ENCODE data around the gene EIF5AL1. TPM values are rescaled to one million over a fixed set of nuclear protein-coding genes. Genes with fewer than 3 reads are reported as not detected.
"Not testable (repeated sequence)": the region's sequence is repeated elsewhere in the genome, so short reads cannot be mapped to it uniquely, and the experiment has no call there.

Gene EIF5AL1
- total RNA-seq, 1 donor from 2014 or later = not detected

GRCh38 chr10:79523157-79523853 is 11.0 kb downstream of the EIF5AL1 start:
- not testable (repeated sequence) for DNase-seq (ENCODE audit: extremely low spot score, unreplicated experiment); H3K27me3 Mint-ChIP-seq (ENCODE audit: unreplicated experiment); H3K9me3 Mint-ChIP-seq (ENCODE audit: unreplicated experiment); H3K36me3 Mint-ChIP-seq (ENCODE audit: unreplicated experiment); H3K4me3 Mint-ChIP-seq (ENCODE audit: unreplicated experiment); H3K27ac Mint-ChIP-seq (ENCODE audit: unreplicated experiment); H3K4me1 Mint-ChIP-seq (ENCODE audit: unreplicated experiment)

GRCh38 chr10:79525049-79525710 is 12.8 kb downstream of the EIF5AL1 start:
- not testable (repeated sequence) for H3K27ac Mint-ChIP-seq (ENCODE audit: unreplicated experiment); H3K36me3 Mint-ChIP-seq (ENCODE audit: unreplicated experiment); H3K4me1 Mint-ChIP-seq (ENCODE audit: unreplicated experiment); H3K27me3 Mint-ChIP-seq (ENCODE audit: unreplicated experiment); DNase-seq (ENCODE audit: extremely low spot score, unreplicated experiment); H3K4me3 Mint-ChIP-seq (ENCODE audit: unreplicated experiment); H3K9me3 Mint-ChIP-seq (ENCODE audit: unreplicated experiment)

DNA sequence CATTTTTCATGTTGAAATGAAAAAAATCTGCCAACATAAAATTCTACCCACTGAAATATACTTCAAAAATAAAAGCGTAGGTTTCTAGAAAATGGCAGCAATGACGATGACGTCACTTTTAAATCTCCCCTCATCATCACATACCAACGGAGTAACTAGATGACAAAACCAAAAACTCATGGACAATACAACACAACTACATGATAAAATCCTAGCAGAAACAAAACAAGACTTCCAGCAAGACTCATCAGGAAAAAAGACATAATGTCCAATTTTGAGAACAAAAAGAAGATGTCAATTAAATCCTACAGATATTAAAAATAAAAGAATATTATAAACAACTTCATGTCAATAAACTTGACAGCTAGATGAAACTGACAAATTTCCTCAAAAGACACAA is 15.9 kb downstream of the EIF5AL1 start:
- not testable (repeated sequence) for H3K27ac Mint-ChIP-seq (ENCODE audit: unreplicated experiment); H3K4me3 Mint-ChIP-seq (ENCODE audit: unreplicated experiment); H3K27me3 Mint-ChIP-seq (ENCODE audit: unreplicated experiment); H3K36me3 Mint-ChIP-seq (ENCODE audit: unreplicated experiment); H3K4me1 Mint-ChIP-seq (ENCODE audit: unreplicated experiment); DNase-seq (ENCODE audit: extremely low spot score, unreplicated experiment); H3K9me3 Mint-ChIP-seq (ENCODE audit: unreplicated experiment)

- H3K27me3 Mint-ChIP-seq (ENCODE audit: unreplicated experiment); DNase-seq (ENCODE audit: extremely low spot score, unreplicated experiment); H3K4me1 Mint-ChIP-seq (ENCODE audit: unreplicated experiment); H3K36me3 Mint-ChIP-seq (ENCODE audit: unreplicated experiment); H3K4me3 Mint-ChIP-seq (ENCODE audit: unreplicated experiment); H3K9me3 Mint-ChIP-seq (ENCODE audit: unreplicated experiment): not testable (repeated sequence)
- peak overlapping the region; percentile 82 for H3K27ac Mint-ChIP-seq (ENCODE audit: unreplicated experiment)
Observed at GRCh38 chr10:79533142-79533902, 21.0 kb downstream of the EIF5AL1 start.

GRCh38 chr10:79533903-79534175 is 21.5 kb downstream of the EIF5AL1 start:
- H3K4me1 Mint-ChIP-seq (ENCODE audit: unreplicated experiment); H3K27me3 Mint-ChIP-seq (ENCODE audit: unreplicated experiment); H3K27ac Mint-ChIP-seq (ENCODE audit: unreplicated experiment); H3K36me3 Mint-ChIP-seq (ENCODE audit: unreplicated experiment); DNase-seq (ENCODE audit: extremely low spot score, unreplicated experiment); H3K4me3 Mint-ChIP-seq (ENCODE audit: unreplicated experiment); H3K9me3 Mint-ChIP-seq (ENCODE audit: unreplicated experiment): not testable (repeated sequence)

- H3K9me3 Mint-ChIP-seq (ENCODE audit: unreplicated experiment); H3K36me3 Mint-ChIP-seq (ENCODE audit: unreplicated experiment); DNase-seq (ENCODE audit: extremely low spot score, unreplicated experiment); H3K27ac Mint-ChIP-seq (ENCODE audit: unreplicated experiment); H3K4me1 Mint-ChIP-seq (ENCODE audit: unreplicated experiment); H3K27me3 Mint-ChIP-seq (ENCODE audit: unreplicated experiment); H3K4me3 Mint-ChIP-seq (ENCODE audit: unreplicated experiment): not testable (repeated sequence)
Observed at GRCh38 chr10:79538311-79538710, 26.0 kb downstream of the EIF5AL1 start.

DNA sequence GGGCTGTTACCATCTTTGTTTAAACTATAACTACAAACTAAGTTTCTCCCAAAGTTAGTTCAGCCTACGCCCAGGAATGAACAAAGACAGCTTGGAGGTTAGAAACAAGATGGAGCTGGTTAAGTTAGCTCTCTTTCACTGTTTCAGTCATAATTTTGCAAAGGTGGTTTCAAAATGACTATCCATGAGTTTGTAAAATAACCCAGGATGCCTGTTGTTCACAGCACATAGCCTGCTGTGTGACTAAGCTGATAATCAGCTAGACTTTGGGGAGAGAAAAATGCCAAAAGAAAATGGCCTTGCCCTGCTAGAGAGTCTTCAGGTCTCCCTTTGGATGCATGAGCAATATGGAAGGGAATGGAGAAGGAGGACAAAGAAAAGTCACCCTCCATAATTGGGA is 28.6 kb downstream of the EIF5AL1 start:
- peaks cover 11% of the 10 kb centered on the region for H3K27me3 Mint-ChIP-seq (ENCODE audit: unreplicated experiment)
- DNase-seq (ENCODE audit: extremely low spot score, unreplicated experiment); H3K4me3 Mint-ChIP-seq (ENCODE audit: unreplicated experiment); H3K36me3 Mint-ChIP-seq (ENCODE audit: unreplicated experiment); H3K4me1 Mint-ChIP-seq (ENCODE audit: unreplicated experiment); H3K9me3 Mint-ChIP-seq (ENCODE audit: unreplicated experiment); H3K27ac Mint-ChIP-seq (ENCODE audit: unreplicated experiment): not testable (repeated sequence)

- Mint-ChIP-seq H3K4me1 (ENCODE audit: unreplicated experiment) (no peaks in the 10 kb centered on the region), H3K36me3 (ENCODE audit: unreplicated experiment) (no peaks in the 10 kb centered on the region), H3K9me3 (ENCODE audit: unreplicated experiment) (peaks cover 9% of the 10 kb centered on the region), H3K4me3 (ENCODE audit: unreplicated experiment) (no peak overlapping the region), H3K27ac (ENCODE audit: unreplicated experiment) (no peak overlapping the region), H3K27me3 (ENCODE audit: unreplicated experiment) (peaks cover 24% of the 10 kb centered on the region)
- no peak for TF ChIP-seq CTCF (IDR thresholded peaks at IDR 0.05)
- no peak for DNase-seq (ENCODE audit: extremely low spot score, unreplicated experiment)
Observed at GRCh38 chr10:79542626-79543025, 30.3 kb downstream of the EIF5AL1 start.

- H3K9me3 Mint-ChIP-seq (ENCODE audit: unreplicated experiment); H3K36me3 Mint-ChIP-seq (ENCODE audit: unreplicated experiment); H3K4me1 Mint-ChIP-seq (ENCODE audit: unreplicated experiment); DNase-seq (ENCODE audit: extremely low spot score, unreplicated experiment); H3K27ac Mint-ChIP-seq (ENCODE audit: unreplicated experiment); H3K4me3 Mint-ChIP-seq (ENCODE audit: unreplicated experiment): not testable (repeated sequence)
- H3K27me3 Mint-ChIP-seq (ENCODE audit: unreplicated experiment) = peaks cover 39% of the 10 kb centered on the region
Observed at GRCh38 chr10:79544408-79544807, 32.1 kb downstream of the EIF5AL1 start.

DNA sequence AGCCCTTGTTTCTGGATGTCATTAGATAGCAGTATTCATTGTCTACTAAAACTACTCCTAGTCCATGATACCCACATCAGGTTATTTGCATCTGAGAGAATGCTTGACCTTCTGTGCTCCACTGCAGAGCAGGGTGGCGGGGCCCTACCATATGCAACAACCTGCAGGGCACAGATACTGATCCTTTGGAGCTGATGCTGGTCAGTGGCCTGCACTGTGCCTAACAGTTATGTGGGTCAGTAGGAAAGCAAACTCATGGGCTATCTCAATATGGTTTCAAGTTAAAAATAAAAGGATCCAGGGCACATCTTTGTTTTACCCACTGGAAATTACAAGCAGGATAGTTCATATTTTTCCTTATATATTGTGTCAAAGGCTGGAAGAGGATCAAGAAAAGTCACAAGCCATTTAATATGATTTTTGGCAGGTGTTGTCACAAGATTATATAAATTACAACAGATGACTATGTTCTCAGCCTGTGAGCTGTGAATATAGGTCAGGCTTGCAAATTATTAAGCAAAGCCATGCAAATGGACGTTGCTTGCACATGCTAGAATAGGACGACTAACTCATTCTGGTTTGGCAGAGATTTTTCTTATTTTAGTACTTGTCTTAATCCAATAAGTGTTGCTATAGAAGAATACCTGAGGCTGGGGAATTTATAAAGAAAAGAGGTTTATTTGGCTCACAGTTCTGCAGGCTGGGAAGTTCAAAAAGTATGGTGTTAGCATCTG is 32.8 kb downstream of the EIF5AL1 start:
- H3K27me3 Mint-ChIP-seq (ENCODE audit: unreplicated experiment) = peaks cover 43% of the 10 kb centered on the region
- H3K4me3 Mint-ChIP-seq (ENCODE audit: unreplicated experiment); H3K36me3 Mint-ChIP-seq (ENCODE audit: unreplicated experiment): not testable (repeated sequence)

GRCh38 chr10:79547128-79547527 is 34.8 kb downstream of the EIF5AL1 start:
- not testable (repeated sequence) for H3K9me3 Mint-ChIP-seq (ENCODE audit: unreplicated experiment); H3K36me3 Mint-ChIP-seq (ENCODE audit: unreplicated experiment); H3K27ac Mint-ChIP-seq (ENCODE audit: unreplicated experiment); DNase-seq (ENCODE audit: extremely low spot score, unreplicated experiment); H3K4me3 Mint-ChIP-seq (ENCODE audit: unreplicated experiment); H3K4me1 Mint-ChIP-seq (ENCODE audit: unreplicated experiment)
- H3K27me3 Mint-ChIP-seq (ENCODE audit: unreplicated experiment) = peaks cover 60% of the 10 kb centered on the region

More for the DNA sequence above, 32.8 kb downstream of the EIF5AL1 start:
- not testable (repeated sequence) for H3K9me3 Mint-ChIP-seq (ENCODE audit: unreplicated experiment); DNase-seq (ENCODE audit: extremely low spot score, unreplicated experiment); H3K4me1 Mint-ChIP-seq (ENCODE audit: unreplicated experiment); H3K27ac Mint-ChIP-seq (ENCODE audit: unreplicated experiment)

Data from osteocyte (in vitro differentiated cells).